Measurements from ENCODE around the gene ADGRL1. TPM values are rescaled to one million over a fixed set of nuclear protein-coding genes. Genes with fewer than 3 reads are reported as not detected.
"Not testable (repeated sequence)": the region's sequence is repeated elsewhere in the genome, so short reads cannot be mapped to it uniquely, and the experiment has no call there.

The ADGRL1 gene
- total RNA-seq, 1 experiment from 2014 or later, result 10.9 TPM

GRCh38 chr19:14218620-14219330, 12.8 kb upstream of the ADGRL1 start:
- no peak for DNase-seq (ENCODE audit: low spot score)

GRCh38 chr19:14217886-14218285, 11.9 kb upstream of the ADGRL1 start:
- DNase-seq (ENCODE audit: low spot score), result not testable (repeated sequence)

- no peak for DNase-seq (ENCODE audit: low spot score)
These were observed 8.6 kb upstream of the ADGRL1 start for GRCh38 chr19:14214580-14214979.

GRCh38 chr19:14210182-14210581, 4.2 kb upstream of the ADGRL1 start:
- DNase-seq (ENCODE audit: low spot score), result not testable (repeated sequence)

GRCh38 chr19:14209401-14209800, 3.4 kb upstream of the ADGRL1 start:
- DNase-seq (ENCODE audit: low spot score), result not testable (repeated sequence)

GRCh38 chr19:14208496-14208895, 2.5 kb upstream of the ADGRL1 start:
- not testable (repeated sequence) for DNase-seq (ENCODE audit: low spot score)

GRCh38 chr19:14207796-14208195, 1.8 kb upstream of the ADGRL1 start:
- not testable (repeated sequence) for DNase-seq (ENCODE audit: low spot score)

GRCh38 chr19:14206737-14207726, 1.1 kb upstream of the ADGRL1 start:
- peak; percentile 93 for DNase-seq (ENCODE audit: low spot score)

- DNase-seq (ENCODE audit: low spot score), result not testable (repeated sequence)
These were observed 339 bp upstream of the ADGRL1 start for GRCh38 chr19:14206308-14206707.

- DNase-seq (ENCODE audit: low spot score), result not testable (repeated sequence)
These were observed 1.1 kb downstream of the ADGRL1 start for GRCh38 chr19:14204676-14205451.

- DNase-seq (ENCODE audit: low spot score), result not testable (repeated sequence)
These were observed 1.8 kb downstream of the ADGRL1 start for GRCh38 chr19:14204219-14204618.

- DNase-seq (ENCODE audit: low spot score), result not testable (repeated sequence)
These were observed 2.2 kb downstream of the ADGRL1 start for GRCh38 chr19:14203788-14204187.

GRCh38 chr19:14203177-14203576, 2.8 kb downstream of the ADGRL1 start:
- no peak for DNase-seq (ENCODE audit: low spot score)

- not testable (repeated sequence) for DNase-seq (ENCODE audit: low spot score)
These were observed 4.5 kb downstream of the ADGRL1 start for GRCh38 chr19:14201481-14201880.

- DNase-seq (ENCODE audit: low spot score), result peak; percentile 46
These were observed 5.7 kb downstream of the ADGRL1 start for GRCh38 chr19:14200147-14200841.

- no peak for DNase-seq (ENCODE audit: low spot score)
These were observed 7.3 kb downstream of the ADGRL1 start for GRCh38 chr19:14198384-14199376.

GRCh38 chr19:14197882-14198281, 8.1 kb downstream of the ADGRL1 start:
- no peak for DNase-seq (ENCODE audit: low spot score)

- not testable (repeated sequence) for DNase-seq (ENCODE audit: low spot score)
These were observed 8.7 kb downstream of the ADGRL1 start for GRCh38 chr19:14197288-14197687.

GRCh38 chr19:14196105-14196504, 9.9 kb downstream of the ADGRL1 start:
- peak; percentile 60 for DNase-seq (ENCODE audit: low spot score)

GRCh38 chr19:14195216-14195615, 10.8 kb downstream of the ADGRL1 start:
- DNase-seq (ENCODE audit: low spot score), result not testable (repeated sequence)
